H1 (cell line): ENCODE data around the gene SPRR1A. TPM values are rescaled to one million over a fixed set of nuclear protein-coding genes. Genes with fewer than 3 reads are reported as not detected.

Experiments
- CTCF ChIA-PET: fragments of 300-600 bp; sonication (Branson Sonifier 250); formaldehyde crosslinking; loops from one replicate; lab custom pipeline; 2021; ENCODE audit not compliant: partially characterized antibody; lab: Charles Lee
- POLR2A ChIA-PET: fragments of 300-600 bp; sonication (Branson Sonifier 250); formaldehyde crosslinking; loops from one replicate; lab custom pipeline; 2021; ENCODE audit warnings: inconsistent platforms; ENCODE audit not compliant: partially characterized antibody; lab: Charles Lee
- DNase-seq, 2 experiments: peaks; one replicate each; pipeline versions ENCODE4 v3.0.0 to v3.0.0-alpha.2; 2010 to 2022; ENCODE audit warnings: low spot score in 2 of 2, low read depth in 1 of 2, mixed read lengths in 1 of 2
- FAIRE-seq: peaks from 2 replicates; lab custom pipeline; 2011; peaks lifted over from hg19 to GRCh38; lab: Jason Lieb, UNC
- H2AFZ ChIP-seq: 2 replicates; pipeline ENCODE4 v1.8.1; 2012; ENCODE audit warnings: low read length, inconsistent platforms
- H2AK5ac ChIP-seq: 2 replicates; pipeline ENCODE4 v1.6.1; 2013; ENCODE audit warnings: low read depth, low read length
- H2BK120ac ChIP-seq: replicated peaks from 2 replicates; pipeline ENCODE3; 2013; ENCODE audit warnings: low read depth, low read length, inconsistent platforms
- H2BK12ac ChIP-seq: 2 replicates; pipeline ENCODE4 v1.6.1; 2013; ENCODE audit warnings: low read depth, low read length
- H2BK15ac ChIP-seq: 2 replicates; pipeline ENCODE4 v1.6.1; 2013; ENCODE audit warnings: low read length
- H2BK20ac ChIP-seq: 2 replicates; pipeline ENCODE4 v1.6.1; 2013; ENCODE audit warnings: low read length
- H2BK5ac ChIP-seq: 2 replicates; pipeline ENCODE4 v1.6.1; 2013; ENCODE audit warnings: low read depth, low read length
- H3K14ac ChIP-seq: 2 replicates; pipeline ENCODE4 v1.6.1; 2013; ENCODE audit warnings: inconsistent platforms; ENCODE audit not compliant: insufficient read length
- H3K18ac ChIP-seq: 2 replicates; pipeline ENCODE4 v1.6.1; 2013; ENCODE audit warnings: low read length; ENCODE audit errors: extremely low read depth
- H3K23ac ChIP-seq: 2 replicates; pipeline ENCODE4 v1.6.1; 2013; ENCODE audit warnings: inconsistent platforms; ENCODE audit not compliant: insufficient read length
- H3K23me2 ChIP-seq: 2 replicates; pipeline ENCODE4 v1.6.1; 2013; ENCODE audit warnings: low read depth, low read length
- H3K27ac ChIP-seq: 2 replicates; pipeline ENCODE4 v1.6.1; 2011; ENCODE audit warnings: low read depth, low read length, inconsistent platforms
- H3K27me3 ChIP-seq, 4 experiments: replicated peaks in 1 of 4; 1 replicate in 1 of 4; 2 replicates in 3 of 4; pipeline versions ENCODE4 v1.6.1 to v1.8.1; 2011 to 2013; ENCODE audit warnings: low read length in 3 of 4, mild to moderate bottlenecking in 3 of 4, inconsistent platforms in 2 of 4, mixed read lengths in 2 of 4, moderate library complexity in 1 of 4; ENCODE audit not compliant: control insufficient read depth in 3 of 4, insufficient read depth in 3 of 4; ENCODE audit errors: extremely low read depth in 1 of 4
- H3K36me3 ChIP-seq, 4 experiments: 2 replicates each; pipeline versions ENCODE4 v1.6.1 to v1.8.1; 2011 to 2013; ENCODE audit warnings: mild to moderate bottlenecking in 4 of 4, low read length in 3 of 4, moderate library complexity in 2 of 4, control low read depth in 1 of 4, inconsistent platforms in 1 of 4; ENCODE audit not compliant: insufficient read depth in 4 of 4, control insufficient read depth in 2 of 4
- H3K4ac ChIP-seq: replicated peaks from 2 replicates; pipeline ENCODE3; 2013; ENCODE audit warnings: low read length, low read depth, mixed read lengths, inconsistent platforms; ENCODE audit not compliant: insufficient read length
- H3K4me1 ChIP-seq, 4 experiments: replicated peaks in 1 of 4; 1 replicate in 1 of 4; 2 replicates in 3 of 4; pipeline versions ENCODE4 v1.6.1 to v1.8.1; 2011 to 2013; ENCODE audit warnings: low read length in 3 of 4, inconsistent platforms in 2 of 4, mixed read lengths in 1 of 4; ENCODE audit not compliant: insufficient read depth in 4 of 4, control insufficient read depth in 3 of 4
- H3K4me2 ChIP-seq, 2 experiments: 2 replicates each; pipeline versions ENCODE4 v1.6.1 to v1.8.1; 2011 to 2013; ENCODE audit warnings: low read depth in 2 of 2, low read length in 2 of 2, control low read depth in 1 of 2, inconsistent platforms in 1 of 2, mild to moderate bottlenecking in 1 of 2; ENCODE audit not compliant: insufficient read depth in 1 of 2
- H3K4me3 ChIP-seq, 4 experiments: fragments of 200-600, 300-600 bp in 1 of 4; sonication (generic), shearing (Covaris generic), sonication (Bioruptor Twin) in 1 of 4; 2 replicates each; pipeline versions ENCODE4 v1.5.1 to v1.8.1; 2011 to 2016; ENCODE audit warnings: low read length in 4 of 4, low read depth in 3 of 4, control low read depth in 2 of 4, inconsistent platforms in 2 of 4, mild to moderate bottlenecking in 2 of 4, mixed read lengths in 1 of 4, moderate library complexity in 1 of 4; ENCODE audit not compliant: insufficient read depth in 2 of 4; ENCODE audit errors: extremely low read depth in 1 of 4
- H3K56ac ChIP-seq: replicated peaks from 2 replicates; pipeline ENCODE3; 2013; ENCODE audit warnings: low read depth, mild to moderate bottlenecking, mixed read lengths, low read length, inconsistent platforms; ENCODE audit not compliant: insufficient read length
- H3K79me1 ChIP-seq: 2 replicates; pipeline ENCODE4 v1.6.1; 2013; ENCODE audit warnings: low read depth, low read length, control low read depth
- H3K79me2 ChIP-seq, 2 experiments: 2 replicates each; pipeline versions ENCODE4 v1.6.1 to v1.8.1; 2012 to 2013; ENCODE audit warnings: low read length in 2 of 2, mild to moderate bottlenecking in 2 of 2, inconsistent platforms in 1 of 2; ENCODE audit not compliant: insufficient read depth in 2 of 2, control insufficient read depth in 1 of 2
- H3K9ac ChIP-seq, 4 experiments: replicated peaks in 1 of 4; 1 replicate in 1 of 4; 2 replicates in 3 of 4; pipeline versions ENCODE4 v1.6.1 to v1.8.1; 2011 to 2013; ENCODE audit warnings: low read depth in 3 of 4, low read length in 3 of 4, control low read depth in 2 of 4, mild to moderate bottlenecking in 2 of 4, moderate library complexity in 2 of 4, inconsistent platforms in 1 of 4; ENCODE audit errors: extremely low read depth in 1 of 4
- H3K9me3 ChIP-seq, 2 experiments: 2 replicates each; pipeline versions ENCODE4 v1.6.1 to v1.8.1; 2012 to 2013; ENCODE audit warnings: mild to moderate bottlenecking in 2 of 2, moderate library complexity in 2 of 2, control low read depth in 1 of 2, inconsistent platforms in 1 of 2, low read depth in 1 of 2, low read length in 1 of 2, mixed read lengths in 1 of 2; ENCODE audit not compliant: insufficient read depth in 2 of 2
- H4K20me1 ChIP-seq, 2 experiments: replicated peaks in 1 of 2; 2 replicates each; pipeline versions ENCODE3 to v1.8.1; 2011 to 2013; ENCODE audit warnings: inconsistent platforms in 2 of 2, low read length in 2 of 2, mild to moderate bottlenecking in 1 of 2; ENCODE audit not compliant: insufficient read depth in 2 of 2, control insufficient read depth in 1 of 2
- H4K5ac ChIP-seq: 2 replicates; pipeline ENCODE4 v1.6.1; 2013; ENCODE audit warnings: low read length, low read depth, mixed read lengths, inconsistent platforms; ENCODE audit not compliant: insufficient read length
- H4K8ac ChIP-seq: 2 replicates; pipeline ENCODE4 v1.8.0; 2013; ENCODE audit warnings: mild to moderate bottlenecking, moderate library complexity, low read length, inconsistent platforms; ENCODE audit not compliant: insufficient read depth; ENCODE audit errors: extremely low read depth
- H4K91ac ChIP-seq: replicated peaks from 2 replicates; pipeline ENCODE3; 2013; ENCODE audit warnings: low read length, mixed read lengths, inconsistent platforms; ENCODE audit not compliant: insufficient read length
- MAX ChIP-seq: IDR thresholded peaks from 2 replicates; pipeline ENCODE4 v1.6.1; 2012; ENCODE audit warnings: inconsistent platforms
- NRF1 ChIP-seq: IDR thresholded peaks from 2 replicates; pipeline ENCODE4 v1.6.1; 2011; ENCODE audit warnings: mild to moderate bottlenecking, low read depth, low read length, improper control_type of control experiment
- WGBS, 2 experiments: shearing (Covaris generic) in 1 of 2; methylation state at CpG; one replicate each; pipeline versions ENCODE4 v1.1.6 to v1.1.7; 2013 to 2015; ENCODE audit warnings: low lambda C conversion rate in 2 of 2, mixed read lengths in 2 of 2, inconsistent platforms in 1 of 2, low coverage in 1 of 2, missing lambda C conversion rate in 1 of 2; ENCODE audit not compliant: insufficient replicate concordance in 2 of 2, insufficient coverage in 1 of 2, insufficient read length in 1 of 2; ENCODE audit errors: extremely low coverage in 1 of 2, missing lambda C conversion rate in 1 of 2; 5-methylcytosine and 5-hydroxymethylcytosine counted together
- polyA plus RNA-seq, 7 experiments: library from polyadenylated mRNA; depleted of rRNA in 3 of 7; stranded (reverse) in 5 of 7; unstranded in 2 of 7; fragments of >200 nt in 5 of 7; fragments of 200-250 nt in 2 of 7; gene quantifications; 1 replicate in 5 of 7; 2 replicates in 1 of 7; 4 replicates in 1 of 7; pipeline versions ENCODE4 v1.2.1 to v1.2.3, GENCODE V29; 2011 to 2013; ENCODE audit warnings: missing spikeins in 2 of 7, mixed read lengths in 2 of 7
- total RNA-seq: library from RNA; stranded (reverse); fragmentation: NEBNext Ultra II Directional; extraction: Animal tissue kit (Norgen Biotek cat#: 25700); gene quantifications from 2 replicates; pipeline ENCODE4 v1.2.1, GENCODE V29; 2021

Gene SPRR1A
- total and polyA plus RNA-seq, 2 of the 8 experiments (the other 6 are each of a cell fraction or from before 2014, with no cell fraction given): not detected

GRCh38 chr1:152995842-152996241 lies 12.0 kb downstream of the SPRR1A start:
- Histone ChIP-seq H2BK12ac (no peak overlapping the region), H3K9ac (no peak overlapping the region), H2BK120ac (no peak overlapping the region), H2BK20ac (no peak overlapping the region), H3K27ac (no peak overlapping the region), H4K20me1 (no peaks in the 10 kb centered on the region), H3K18ac (no peak overlapping the region), H3K79me2 (no peaks in the 10 kb centered on the region), H3K27me3 (no peaks in the 10 kb centered on the region), H3K23ac (no peak overlapping the region), H3K36me3 (no peaks in the 10 kb centered on the region), H3K4me2 (no peak overlapping the region), H4K8ac (no peak overlapping the region), H2AFZ (no peak overlapping the region), H2BK5ac (no peak overlapping the region), H3K4me3 (no peak overlapping the region), H4K5ac (no peak overlapping the region), H3K4me1 (peaks cover 0 to 4% (median 2%) of the 10 kb centered on the region in 4 experiments; a peak in 1 of 7 replicates), H4K91ac (no peak overlapping the region), H2BK15ac (no peak overlapping the region), H2AK5ac (no peak overlapping the region), H3K14ac (no peak overlapping the region), H3K4ac (no peak overlapping the region), H3K9me3 (0 out of 4 replicates have a peak, but pooled peaks cover 0 to 7% of the 10 kb centered on the region in 2 experiments), H3K23me2 (no peaks in the 10 kb centered on the region), H3K79me1 (no peaks in the 10 kb centered on the region), H3K56ac (no peak overlapping the region)
- ChIA-PET POLR2A (no interaction called here), CTCF (interaction anchor here (1.7 kb wide), 1 partner anchor 197 kb away, joined by 4 read pairs; no protein-coding TSS in a partner anchor)
- WGBS, 2 experiments: 0% methylated on average over 1 of the region's 1 CpG; no CpG with 5 or more reads in 1 of the 2 experiments
- TF ChIP-seq NRF1 (no peak), MAX (no peak)
- no peak for FAIRE-seq
- DNase-seq: no peak
